Endothelial cell of umbilical vein (primary cell): ENCODE results near the gene LGALS8. TPM values are rescaled to one million over a fixed set of nuclear protein-coding genes. Genes with fewer than 3 reads are reported as not detected.

Source experiments
- BruUV-seq: library from RNA; stranded (reverse); fragments of 400-500 nt; replicated peaks from 2 replicates; lab custom pipeline; 2021; lab: Mats Ljungman, UMichigan
- CTCF ChIA-PET: fragments of 300-600, 350-600 bp; sonication (Branson Sonifier 250); formaldehyde crosslinking; loops from one replicate; lab custom pipeline; 2021; ENCODE audit warnings: antibody characterized with exemption, inconsistent platforms; lab: Charles Lee
- POLR2A ChIA-PET: fragments of 300-600, 350-600 bp; sonication (Branson Sonifier 250); formaldehyde crosslinking; loops from one replicate; lab custom pipeline; 2021; ENCODE audit warnings: antibody characterized with exemption, inconsistent platforms; lab: Charles Lee
- DNase-seq: peaks from one replicate; pipeline ENCODE4 v3.0.0-alpha.2; 2011; ENCODE audit warnings: low read depth, low spot score
- FAIRE-seq: peaks from 2 replicates; lab custom pipeline; 2011; peaks lifted over from hg19 to GRCh38; lab: Jason Lieb, UNC
- H2AFZ ChIP-seq: 2 replicates; pipeline ENCODE4 v1.6.0; 2012; ENCODE audit warnings: low read depth, low read length, control low read depth, inconsistent platforms
- H3K27ac ChIP-seq: 2 replicates; pipeline ENCODE4 v1.5.1; 2011; ENCODE audit warnings: low read depth, mild to moderate bottlenecking, control low read depth, low read length, moderate library complexity; ENCODE audit not compliant: insufficient read depth
- H3K27me3 ChIP-seq, 2 experiments: 2 replicates each; pipeline versions ENCODE4 v1.6.0 to v1.6.1; 2011; ENCODE audit warnings: low read length in 2 of 2, mixed read lengths in 1 of 2; ENCODE audit not compliant: control insufficient read depth in 2 of 2, insufficient read depth in 2 of 2
- H3K36me3 ChIP-seq, 2 experiments: 2 replicates in 1 of 2; 3 replicates in 1 of 2; pipeline ENCODE4 v1.5.1; 2011; ENCODE audit warnings: low read length in 2 of 2, mild to moderate bottlenecking in 1 of 2, moderate library complexity in 1 of 2; ENCODE audit not compliant: control insufficient read depth in 2 of 2, insufficient read depth in 2 of 2; ENCODE audit errors: extremely low read depth in 1 of 2
- H3K4me1 ChIP-seq: 3 replicates; pipeline ENCODE4 v1.5.1; 2011; ENCODE audit warnings: mild to moderate bottlenecking, low read length; ENCODE audit not compliant: control insufficient read depth, insufficient read depth; ENCODE audit errors: extremely low read depth
- H3K4me2 ChIP-seq: 2 replicates; pipeline ENCODE4 v1.6.1; 2011; ENCODE audit warnings: low read length, control low read depth, mixed read lengths; ENCODE audit not compliant: insufficient read depth
- H3K4me3 ChIP-seq, 3 experiments: fragments of 200-600 bp in 1 of 3; sonication (generic), shearing (Covaris generic) in 1 of 3; replicated peaks in 1 of 3; 2 replicates each; pipeline ENCODE4 v1.5.1; 2011 to 2016; ENCODE audit warnings: control low read depth in 3 of 3, low read length in 3 of 3, mild to moderate bottlenecking in 2 of 3, inconsistent platforms in 1 of 3, low read depth in 1 of 3, moderate library complexity in 1 of 3; ENCODE audit not compliant: insufficient read depth in 1 of 3
- H3K79me2 ChIP-seq: 2 replicates; pipeline ENCODE4 v1.6.0; 2012; ENCODE audit warnings: low read length, inconsistent platforms; ENCODE audit not compliant: control insufficient read depth, insufficient read depth
- H3K9ac ChIP-seq: replicated peaks from 2 replicates; pipeline ENCODE3; 2011; ENCODE audit warnings: low read length, control low read depth; ENCODE audit not compliant: insufficient read depth; ENCODE audit errors: extremely low read depth
- H3K9me1 ChIP-seq: replicated peaks from 3 replicates; pipeline ENCODE4 v1.6.0; 2011; ENCODE audit warnings: mild to moderate bottlenecking, low read length; ENCODE audit not compliant: control insufficient read depth, insufficient read depth; ENCODE audit errors: extremely low read depth
- H3K9me3 ChIP-seq: replicated peaks from 2 replicates; pipeline ENCODE4 v1.5.1; 2012; ENCODE audit warnings: low read length, inconsistent platforms; ENCODE audit not compliant: control insufficient read depth, insufficient read depth
- H4K20me1 ChIP-seq: replicated peaks from 2 replicates; pipeline ENCODE3; 2011; ENCODE audit warnings: mild to moderate bottlenecking, low read length; ENCODE audit not compliant: control insufficient read depth, insufficient read depth; ENCODE audit errors: extremely low read depth
- CTCF ChIP-seq, 2 donors: IDR thresholded peaks; 1 replicate in 1 of 2; 2 replicates in 1 of 2; pipeline ENCODE4 v1.5.1; 2011; ENCODE audit warnings: low read length in 2 of 2, mild to moderate bottlenecking in 2 of 2, moderate library complexity in 2 of 2, control low read depth in 1 of 2, inconsistent platforms in 1 of 2, low read depth in 1 of 2; ENCODE audit not compliant: insufficient read depth in 1 of 2; ENCODE audit errors: extremely low read depth in 1 of 2
- EZH2 ChIP-seq: IDR thresholded peaks from 2 replicates; pipeline ENCODE4 v1.6.1; 2012; ENCODE audit warnings: borderline replicate concordance, low read depth, mild to moderate bottlenecking, moderate library complexity, low read length, inconsistent platforms; ENCODE audit not compliant: severe bottlenecking
- FOS ChIP-seq: IDR thresholded peaks from 2 replicates; pipeline ENCODE4 v1.6.1; 2011; ENCODE audit warnings: mild to moderate bottlenecking, low read length, moderate library complexity, borderline replicate concordance; ENCODE audit not compliant: insufficient read depth
- GATA2 ChIP-seq: IDR thresholded peaks from 2 replicates; pipeline ENCODE4 v1.7.0; 2011; ENCODE audit warnings: low read depth, mild to moderate bottlenecking, moderate library complexity, mixed read lengths, low read length; ENCODE audit not compliant: insufficient read length, insufficient read depth
- JUN ChIP-seq: IDR thresholded peaks from 2 replicates; pipeline ENCODE4 v1.6.1; 2011; ENCODE audit warnings: borderline replicate concordance, low read depth; ENCODE audit not compliant: insufficient read length, insufficient read depth
- MAX ChIP-seq: IDR thresholded peaks from 2 replicates; pipeline ENCODE4 v1.6.1; 2011; ENCODE audit not compliant: insufficient read depth, insufficient read length
- MYC ChIP-seq: IDR thresholded peaks from one replicate; pipeline ENCODE4 v1.6.1; 2011; ENCODE audit warnings: mild to moderate bottlenecking, low read depth, low read length
- POLR2A ChIP-seq: IDR thresholded peaks from 2 replicates; pipeline ENCODE4 v1.6.1; 2012; ENCODE audit warnings: low read depth, mild to moderate bottlenecking, control low read depth, low read length
- POLR2AphosphoS5 ChIP-seq: IDR thresholded peaks from 2 replicates; pipeline ENCODE4 v1.6.1; 2012; ENCODE audit warnings: low read depth, mild to moderate bottlenecking, control low read depth, low read length, moderate library complexity; ENCODE audit not compliant: insufficient read depth
- dilution Hi-C: fragments of 300-500 bp; cut with MboI; formaldehyde crosslinking; loops from one replicate; pipeline ENCODE4 v1.15.0; 2019; ENCODE audit warnings: low sequenced_read_pairs; ENCODE audit not compliant: extremely low pct_ligation_motif_present
- intact Hi-C: fragments of 100-400 bp; cut with micrococcal nuclease; formaldehyde crosslinking; loops from one replicate; pipeline ENCODE4 v1.10.0; 2022
- polyA plus RNA-seq, 4 experiments: library from polyadenylated mRNA; depleted of rRNA in 3 of 4; stranded (reverse) in 3 of 4; unstranded in 1 of 4; fragments of >200 nt; gene quantifications; 2 replicates each; pipeline versions ENCODE4 v1.2.1 to v1.2.3, GENCODE V29; 2011 to 2012; ENCODE audit warnings: missing spikeins in 1 of 4
- total RNA-seq: library from RNA; stranded (reverse); gene quantifications from 2 replicates; pipeline ENCODE4 v1.2.3, GENCODE V29; 2021

Gene LGALS8
- total and polyA plus RNA-seq, 2 donors (not counting 3 experiments of a cell fraction or from before 2014, with no cell fraction given): 45.6 to 49.9 TPM

- POLR2A ChIA-PET: no interaction called here
- CTCF ChIA-PET: no interaction called here
- BruUV-seq: no TSS peak
Observed at GRCh38 chr1:236518322-236518721, 5.5 kb upstream of the LGALS8 start.

More at GRCh38 chr1:236518322-236518721, 5.5 kb upstream of the LGALS8 start:
- Histone ChIP-seq H3K79me2 (no peaks in the 10 kb centered on the region), H3K27me3 (peaks cover 0 to 5% of the 10 kb centered on the region in 2 experiments), H3K4me2 (no peak overlapping the region), H3K9me3 (no peaks in the 10 kb centered on the region), H3K9me1 (no peaks in the 10 kb centered on the region), H3K9ac (no peak overlapping the region), H2AFZ (no peak overlapping the region), H3K4me1 (no peaks in the 10 kb centered on the region), H3K27ac (no peak overlapping the region), H4K20me1 (no peaks in the 10 kb centered on the region), H3K4me3 (no peak overlapping the region), H3K36me3 (no peaks in the 10 kb centered on the region)
- FAIRE-seq (no peak), DNase-seq (no peak)
- dilution Hi-C loops (no loop called here), intact Hi-C loops (no loop called here)
- TF ChIP-seq POLR2AphosphoS5 (no peak), JUN (no peak), GATA2 (no peak), EZH2 (no peak), MYC (no peak), CTCF (IDR thresholded peaks at IDR 0.05; ENCODE audit: extremely low read depth in 1 of 2, insufficient read depth in 1 of 2, low read depth in 1 of 2, low read length in 2 of 2) (no peak), MAX (no peak), FOS (no peak), POLR2A (no peak)
